Caco-2 (cell line): ENCODE measurements around the gene HIPK2. TPM values are rescaled to one million over a fixed set of nuclear protein-coding genes. Genes with fewer than 3 reads are reported as not detected.

Source experiments
- BruUV-seq: library from RNA; stranded (reverse); fragments of 400-500 nt; replicated peaks from 2 replicates; lab custom pipeline; 2021; lab: Mats Ljungman, UMichigan
- CTCF ChIA-PET: fragments of 300-600 bp; sonication (Branson Sonifier 250); formaldehyde crosslinking; loops from one replicate; lab custom pipeline; 2022; ENCODE audit warnings: antibody characterized with exemption; lab: Charles Lee
- POLR2A ChIA-PET: fragments of 300-600 bp; sonication (Branson Sonifier 250); formaldehyde crosslinking; loops from one replicate; lab custom pipeline; 2022; ENCODE audit warnings: antibody characterized with exemption; lab: Charles Lee
- DNase-seq, 2 experiments: peaks; one replicate each; pipeline versions ENCODE4 v3.0.0 to v3.0.0-alpha.2; 2020 to 2022
- H3K27me3 ChIP-seq: replicated peaks from 2 replicates; pipeline ENCODE4 v1.6.0; 2011; ENCODE audit warnings: low read length; ENCODE audit not compliant: control insufficient read depth, insufficient read depth
- H3K36me3 ChIP-seq: 2 replicates; pipeline ENCODE4 v1.5.1; 2011; ENCODE audit warnings: low read length; ENCODE audit not compliant: control insufficient read depth, insufficient read depth
- H3K4me1 ChIP-seq: fragments of 250-450 bp; sonication (Bioruptor Pico); 2 replicates; pipeline ENCODE4 v1.5.1; 2020; ENCODE audit warnings: mild to moderate bottlenecking
- H3K4me3 ChIP-seq: 2 replicates; pipeline ENCODE4 v1.5.1; 2011; ENCODE audit warnings: low read depth, mild to moderate bottlenecking, control low read depth, low read length
- H3K9me3 ChIP-seq: fragments of 250-450 bp; sonication (Bioruptor Pico); 2 replicates; pipeline ENCODE4 v1.5.1; 2020; ENCODE audit warnings: mild to moderate bottlenecking, moderate library complexity
- H3K27ac Mint-ChIP-seq: one replicate; pipeline ENCODE4 v1.8.0; 2022; ENCODE audit warnings: mixed read lengths; ENCODE audit not compliant: unreplicated experiment
- H3K27me3 Mint-ChIP-seq: one replicate; pipeline ENCODE4 v1.8.0; 2022; ENCODE audit warnings: mixed read lengths; ENCODE audit not compliant: insufficient read depth, unreplicated experiment
- H3K36me3 Mint-ChIP-seq: one replicate; pipeline ENCODE4 v1.8.0; 2022; ENCODE audit warnings: mild to moderate bottlenecking, mixed read lengths; ENCODE audit not compliant: insufficient read depth, unreplicated experiment
- H3K4me1 Mint-ChIP-seq: one replicate; pipeline ENCODE4 v1.8.0; 2022; ENCODE audit warnings: low read depth, mixed read lengths; ENCODE audit not compliant: unreplicated experiment
- H3K4me3 Mint-ChIP-seq: one replicate; pipeline ENCODE4 v1.8.0; 2022; ENCODE audit warnings: mild to moderate bottlenecking, moderate library complexity, mixed read lengths; ENCODE audit not compliant: unreplicated experiment
- H3K9me3 Mint-ChIP-seq: one replicate; pipeline ENCODE4 v1.8.0; 2022; ENCODE audit warnings: mixed read lengths; ENCODE audit not compliant: unreplicated experiment
- intact Hi-C: fragments of 100-400 bp; cut with micrococcal nuclease; formaldehyde crosslinking; loops from one replicate; pipeline ENCODE4 v1.10.0; 2022; ENCODE audit not compliant: unreplicated experiment
- total RNA-seq: library from RNA; stranded (reverse); gene quantifications from 2 replicates; pipeline ENCODE4 v1.2.3, GENCODE V29; 2022
- TF ChIP-seq, protein P1 (sequence below), 2 experiments: fragments of 200-600 bp in 1 of 2; IDR thresholded peaks; 1 replicate in 1 of 2; 2 replicates in 1 of 2; pipeline versions ENCODE4 v1.5.1 to v1.8.0; 2011 to 2022; ENCODE audit warnings: antibody characterized with exemption in 1 of 2, control low read depth in 1 of 2, inconsistent platforms in 1 of 2, low read depth in 1 of 2, low read length in 1 of 2, mild to moderate bottlenecking in 1 of 2, moderate library complexity in 1 of 2; ENCODE audit not compliant: insufficient read depth in 1 of 2, severe bottlenecking in 1 of 2, unreplicated experiment in 1 of 2

HIPK2 gene
- total RNA-seq, 1 experiment from 2014 or later: 42.8 TPM

DNA sequence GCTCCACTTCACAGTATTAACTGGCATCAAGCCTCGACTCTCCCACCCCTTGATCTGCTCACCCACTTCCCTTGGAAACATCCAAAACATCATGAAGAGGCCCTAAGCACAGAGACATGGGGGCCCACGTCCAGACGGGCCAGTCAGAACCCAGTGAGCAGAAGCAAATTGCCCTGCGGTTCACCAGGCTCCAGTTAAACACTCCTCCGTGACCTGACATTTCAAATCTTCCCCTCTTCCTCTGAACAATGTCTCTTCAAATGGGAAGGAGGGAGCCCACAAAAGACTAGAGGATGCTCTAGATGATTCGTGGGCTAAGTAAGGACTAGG lies 209.5 kb downstream of the HIPK2 start:
- peaks cover 23% of the 10 kb centered on the region for H3K4me1 Mint-ChIP-seq
- no TSS peak for BruUV-seq
- DNase-seq: no peak
- H3K27ac Mint-ChIP-seq: peak overlapping the region; percentile 13
- peaks cover 6% of the 10 kb centered on the region for H3K36me3 Mint-ChIP-seq
- TF ChIP-seq, protein P1, sequence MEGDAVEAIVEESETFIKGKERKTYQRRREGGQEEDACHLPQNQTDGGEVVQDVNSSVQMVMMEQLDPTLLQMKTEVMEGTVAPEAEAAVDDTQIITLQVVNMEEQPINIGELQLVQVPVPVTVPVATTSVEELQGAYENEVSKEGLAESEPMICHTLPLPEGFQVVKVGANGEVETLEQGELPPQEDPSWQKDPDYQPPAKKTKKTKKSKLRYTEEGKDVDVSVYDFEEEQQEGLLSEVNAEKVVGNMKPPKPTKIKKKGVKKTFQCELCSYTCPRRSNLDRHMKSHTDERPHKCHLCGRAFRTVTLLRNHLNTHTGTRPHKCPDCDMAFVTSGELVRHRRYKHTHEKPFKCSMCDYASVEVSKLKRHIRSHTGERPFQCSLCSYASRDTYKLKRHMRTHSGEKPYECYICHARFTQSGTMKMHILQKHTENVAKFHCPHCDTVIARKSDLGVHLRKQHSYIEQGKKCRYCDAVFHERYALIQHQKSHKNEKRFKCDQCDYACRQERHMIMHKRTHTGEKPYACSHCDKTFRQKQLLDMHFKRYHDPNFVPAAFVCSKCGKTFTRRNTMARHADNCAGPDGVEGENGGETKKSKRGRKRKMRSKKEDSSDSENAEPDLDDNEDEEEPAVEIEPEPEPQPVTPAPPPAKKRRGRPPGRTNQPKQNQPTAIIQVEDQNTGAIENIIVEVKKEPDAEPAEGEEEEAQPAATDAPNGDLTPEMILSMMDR (IDR thresholded peaks at IDR 0.05; ENCODE audit: insufficient read depth in 1 of 2, low read depth in 1 of 2, low read length in 1 of 2, severe bottlenecking in 1 of 2, unreplicated experiment in 1 of 2): no peak
- H3K27me3 ChIP-seq: no peaks in the 10 kb centered on the region
- H3K27me3 Mint-ChIP-seq: no peaks in the 10 kb centered on the region
- no peaks in the 10 kb centered on the region for H3K9me3 Mint-ChIP-seq
- CTCF ChIA-PET: no interaction called here
- H3K4me3 Mint-ChIP-seq: no peak overlapping the region
- H3K36me3 ChIP-seq: no peaks in the 10 kb centered on the region
- no peaks in the 10 kb centered on the region for H3K9me3 ChIP-seq
- peaks cover 23% of the 10 kb centered on the region for H3K4me1 ChIP-seq
- no peak overlapping the region for H3K4me3 ChIP-seq
- POLR2A ChIA-PET: no interaction called here
- intact Hi-C loops: no loop called here

DNA sequence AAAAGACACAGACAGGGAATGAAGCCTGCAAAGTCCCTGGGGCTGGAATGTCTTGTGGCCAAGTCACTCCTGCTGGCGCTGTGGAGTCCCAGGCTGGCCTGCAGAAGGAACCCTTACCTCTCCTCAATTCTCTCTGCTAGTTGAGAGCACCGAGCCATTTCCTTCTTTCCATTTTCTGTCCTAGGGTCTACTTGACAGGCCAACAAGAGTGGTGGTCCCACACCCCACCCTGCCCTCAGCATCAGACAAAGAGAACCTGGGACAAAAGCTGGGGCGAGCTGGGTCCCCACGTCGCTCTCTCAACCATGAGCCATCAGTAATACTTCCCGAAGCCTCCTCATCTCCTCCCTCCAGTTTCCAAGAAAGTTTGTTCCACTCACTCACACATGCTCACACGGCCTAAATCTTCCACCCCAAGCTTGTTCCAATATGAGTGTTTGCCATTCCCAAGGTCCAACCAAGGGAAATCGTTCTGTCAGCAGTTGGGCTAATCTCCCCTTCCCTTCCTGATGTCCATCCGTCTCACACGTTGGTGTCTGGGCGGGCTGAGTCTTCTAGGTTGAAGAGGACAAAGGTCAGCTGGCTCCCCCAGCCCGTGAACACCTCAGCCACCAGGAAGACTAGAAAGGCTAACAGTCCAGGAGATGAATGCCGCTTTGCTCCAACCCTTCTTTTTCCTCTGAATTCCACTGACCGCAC lies 210.0 kb downstream of the HIPK2 start:
- DNase-seq: no peak
- Mint-ChIP-seq H3K36me3 (peaks cover 6% of the 10 kb centered on the region), H3K9me3 (no peaks in the 10 kb centered on the region), H3K4me1 (peaks cover 23% of the 10 kb centered on the region), H3K27ac (peak overlapping the region; percentile 13), H3K4me3 (no peak overlapping the region), H3K27me3 (no peaks in the 10 kb centered on the region)
- TF ChIP-seq, protein P1 (IDR thresholded peaks at IDR 0.05; ENCODE audit: insufficient read depth in 1 of 2, low read depth in 1 of 2, low read length in 1 of 2, severe bottlenecking in 1 of 2, unreplicated experiment in 1 of 2): no peak
- BruUV-seq: no TSS peak
- Histone ChIP-seq H3K9me3 (no peaks in the 10 kb centered on the region), H3K36me3 (no peaks in the 10 kb centered on the region), H3K27me3 (no peaks in the 10 kb centered on the region), H3K4me1 (peaks cover 23% of the 10 kb centered on the region), H3K4me3 (no peak overlapping the region)
- CTCF ChIA-PET: no interaction called here
- intact Hi-C loops: loop anchor here (1.0 kb wide), 1 partner anchor 9 kb away; no protein-coding TSS in a partner anchor
- POLR2A ChIA-PET: no interaction called here

DNA sequence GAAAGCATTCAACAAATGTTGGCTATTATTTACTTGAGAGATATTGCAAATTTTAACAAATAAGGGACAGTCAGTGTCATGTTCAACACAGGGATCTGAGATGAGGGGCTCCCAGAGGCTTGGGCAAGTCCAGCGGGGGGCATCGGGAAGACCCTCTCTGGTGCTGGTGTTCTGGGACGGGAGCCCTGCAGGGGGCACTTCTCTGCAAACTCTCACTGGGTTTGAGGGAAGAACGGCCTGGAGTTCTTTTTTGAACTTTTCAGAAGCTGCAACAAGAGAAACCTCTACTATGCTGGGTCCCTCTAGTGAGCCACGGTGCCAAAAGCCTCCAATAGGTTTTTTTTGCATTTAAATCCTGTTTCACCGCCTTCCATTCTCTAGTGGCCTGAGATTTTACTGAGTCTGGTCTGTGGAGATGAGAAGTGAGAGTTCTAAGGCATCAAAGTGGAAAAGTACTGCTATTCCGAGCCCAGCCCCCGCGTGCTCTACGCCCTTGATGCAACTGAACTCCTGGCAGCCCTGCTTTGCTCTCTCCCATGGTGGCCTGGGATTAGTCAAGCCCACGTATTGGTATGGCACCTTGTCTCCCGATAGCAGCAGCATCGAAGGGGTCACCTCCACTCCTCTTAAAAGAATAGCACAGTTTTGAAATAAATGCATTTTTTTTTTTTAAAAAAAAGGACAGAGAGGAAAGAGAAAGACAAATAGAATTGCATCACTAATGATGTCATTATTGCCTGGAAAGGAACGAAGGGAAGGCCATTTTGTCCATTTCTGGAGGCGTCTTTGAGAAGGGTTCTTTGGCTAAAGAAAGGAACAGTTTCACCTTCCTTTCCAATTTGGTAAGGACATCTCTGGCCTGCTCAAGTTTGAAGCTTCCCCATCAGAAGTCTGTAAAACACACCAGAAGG lies 210.8 kb downstream of the HIPK2 start:
- no TSS peak for BruUV-seq

More for the DNA sequence above, 210.8 kb downstream of the HIPK2 start:
- no peaks in the 10 kb centered on the region for H3K36me3 ChIP-seq
- peaks cover 23% of the 10 kb centered on the region for H3K4me1 ChIP-seq
- H3K9me3 ChIP-seq: no peaks in the 10 kb centered on the region
- Mint-ChIP-seq H3K4me3 (no peak overlapping the region), H3K36me3 (peaks cover 6% of the 10 kb centered on the region), H3K27ac (no peak overlapping the region), H3K4me1 (peaks cover 23% of the 10 kb centered on the region), H3K27me3 (no peaks in the 10 kb centered on the region), H3K9me3 (no peaks in the 10 kb centered on the region)
- no peak overlapping the region for H3K4me3 ChIP-seq
- TF ChIP-seq, protein P1 (IDR thresholded peaks at IDR 0.05; ENCODE audit: insufficient read depth in 1 of 2, low read depth in 1 of 2, low read length in 1 of 2, severe bottlenecking in 1 of 2, unreplicated experiment in 1 of 2): no peak
- intact Hi-C loops: loop anchor here (1.0 kb wide), 1 partner anchor 9 kb away; no protein-coding TSS in a partner anchor
- POLR2A ChIA-PET: no interaction called here
- CTCF ChIA-PET: no interaction called here
- DNase-seq: peak in 1 of 2 experiments; percentile 17
- H3K27me3 ChIP-seq: no peaks in the 10 kb centered on the region
